Activated CD4-positive, alpha-beta memory T cell treated with anti-CD3 and anti-CD28 coated beads for 36 hours (primary cell): ENCODE data around the gene OR2Z1. TPM values are rescaled to one million over a fixed set of nuclear protein-coding genes. Genes with fewer than 3 reads are reported as not detected.

ENCODE experiments used
- total RNA-seq, 2 experiments: library from RNA; stranded (reverse); gene quantifications; one replicate each; pipeline ENCODE4 v1.2.3, GENCODE V29; 2021

OR2Z1 gene
- total RNA-seq, 2 experiments from 2014 or later: not detected

Other genes starting within 250 kb of the OR2Z1 start
- gene PRAM1, start 219.0 kb upstream of the OR2Z1 start, total RNA-seq: under 1 TPM; 0.73 to 1.00 TPM
- gene ZNF414, start 207.5 kb upstream of the OR2Z1 start, total RNA-seq: 10 to 100 TPM; 19.7 to 24.6 TPM
- 10 to 100 TPM; 48.7 to 50.1 TPM for gene MYO1F, start 144.2 kb upstream of the OR2Z1 start, total RNA-seq
- 1 to 10 TPM; 3.4 to 3.9 TPM for gene ADAMTS10, start 110.9 kb upstream of the OR2Z1 start, total RNA-seq
- gene NFILZ, start 91.0 kb upstream of the OR2Z1 start, total RNA-seq: not detected
- not detected for gene ACTL9, start 22.8 kb upstream of the OR2Z1 start, total RNA-seq
- 10 to 100 TPM; 27.3 to 30.3 TPM for gene ZNF558, start 110.7 kb downstream of the OR2Z1 start, total RNA-seq
- gene MBD3L1, start 110.7 kb downstream of the OR2Z1 start, total RNA-seq: not detected